A673 (cell line): ENCODE data around the gene LRIF1. TPM values are rescaled to one million over a fixed set of nuclear protein-coding genes. Genes with fewer than 3 reads are reported as not detected.

Experiments
- BruUV-seq: library from RNA; stranded (reverse); fragments of 400-500 nt; replicated peaks from 2 replicates; lab custom pipeline; 2021; lab: Mats Ljungman, UMichigan
- CTCF ChIA-PET: fragments of 300-600 bp; sonication (Branson Sonifier 250); formaldehyde crosslinking; loops from one replicate; lab custom pipeline; 2022; ENCODE audit warnings: antibody characterized with exemption; lab: Charles Lee
- POLR2A ChIA-PET: fragments of 300-600 bp; sonication (Branson Sonifier 250); formaldehyde crosslinking; loops from one replicate; lab custom pipeline; 2022; ENCODE audit warnings: antibody characterized with exemption; ENCODE audit not compliant: low non-redundant PET; lab: Charles Lee
- DNase-seq: peaks from one replicate; pipeline ENCODE4 v3.0.0-alpha.2; 2015; ENCODE audit warnings: low spot score
- H3K27ac ChIP-seq: fragments of 200-600 bp; sonication (generic); 2 replicates; pipeline ENCODE4 v1.5.1; 2016; ENCODE audit warnings: mixed run types, low read depth, mild to moderate bottlenecking, mixed read lengths, antibody characterized with exemption, low read length; ENCODE audit not compliant: poor library complexity, severe bottlenecking
- H3K27me3 ChIP-seq: fragments of 200-600 bp; sonication (generic); replicated peaks from 2 replicates; pipeline ENCODE4 v1.6.1; 2017; ENCODE audit warnings: mixed run types, low read depth, mild to moderate bottlenecking, mixed read lengths, antibody characterized with exemption, low read length; ENCODE audit not compliant: insufficient read depth, poor library complexity
- H3K36me3 ChIP-seq: fragments of 200-600 bp; sonication (generic); 2 replicates; pipeline ENCODE4 v1.6.1; 2016; ENCODE audit warnings: mixed run types, mild to moderate bottlenecking, mixed read lengths, antibody characterized with exemption, low read length; ENCODE audit not compliant: insufficient read depth, poor library complexity, severe bottlenecking
- H3K4me1 ChIP-seq: fragments of 200-600 bp; sonication (generic); 2 replicates; pipeline ENCODE4 v1.6.1; 2017; ENCODE audit warnings: mixed run types, mild to moderate bottlenecking, mixed read lengths, antibody characterized with exemption, low read length; ENCODE audit not compliant: insufficient read depth, poor library complexity, severe bottlenecking
- H3K4me3 ChIP-seq: fragments of 200-600 bp; sonication (generic); 2 replicates; pipeline ENCODE4 v1.5.1; 2016; ENCODE audit warnings: low read depth, mixed run types, mild to moderate bottlenecking, mixed read lengths, low read length; ENCODE audit not compliant: poor library complexity, severe bottlenecking
- H3K9me3 ChIP-seq: fragments of 200-600 bp; sonication (generic); 2 replicates; pipeline ENCODE4 v1.6.1; 2016; ENCODE audit warnings: mixed run types, low read depth, mild to moderate bottlenecking, mixed read lengths, antibody characterized with exemption, low read length; ENCODE audit not compliant: poor library complexity, severe bottlenecking
- EZH2 ChIP-seq: fragments of 200-600 bp; sonication (generic); IDR thresholded peaks from 2 replicates; pipeline ENCODE4 v1.6.1; 2017; ENCODE audit warnings: borderline replicate concordance, low read depth, mild to moderate bottlenecking, mixed read lengths, antibody characterized with exemption, low read length; ENCODE audit not compliant: poor library complexity, severe bottlenecking
- intact Hi-C: fragments of 100-400 bp; cut with micrococcal nuclease; formaldehyde crosslinking; loops from one replicate; pipeline ENCODE4 v1.10.0; 2022; ENCODE audit not compliant: unreplicated experiment
- total RNA-seq: library from RNA; stranded (reverse); gene quantifications from 2 replicates; pipeline ENCODE4 v1.2.3, GENCODE V29; 2021
- TF ChIP-seq, protein P1 (sequence below): fragments of 300-800, 200-600 bp; sonication (generic); conservative IDR thresholded peaks from 2 replicates; pipeline ENCODE4 v1.5.1; 2017; ENCODE audit warnings: low read depth, mild to moderate bottlenecking, antibody characterized with exemption, low read length, moderate library complexity, mixed read lengths

The LRIF1 gene
- total RNA-seq, 1 experiment from 2014 or later: 18.7 TPM

DNA sequence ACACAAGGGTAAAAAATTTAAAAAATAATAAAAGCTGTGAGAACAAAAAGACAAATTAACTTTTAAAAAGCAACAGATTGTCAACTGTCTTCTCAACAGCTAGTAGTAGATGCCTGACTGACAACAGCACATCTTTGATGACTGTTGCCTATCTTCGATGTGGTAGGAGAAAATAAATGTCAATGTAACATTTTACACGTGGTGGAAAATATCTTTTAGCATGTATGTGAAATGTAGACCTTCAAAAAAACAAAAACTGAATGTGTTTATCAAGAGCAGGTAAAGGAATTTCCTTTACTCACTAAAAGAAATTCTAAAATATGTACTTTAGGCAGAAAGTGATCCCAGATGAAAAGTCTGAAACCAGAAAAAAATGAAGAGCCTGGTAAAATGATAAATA is 47.9 kb downstream of the LRIF1 start:
- TF ChIP-seq EZH2: no peak
- TF ChIP-seq, protein P1, sequence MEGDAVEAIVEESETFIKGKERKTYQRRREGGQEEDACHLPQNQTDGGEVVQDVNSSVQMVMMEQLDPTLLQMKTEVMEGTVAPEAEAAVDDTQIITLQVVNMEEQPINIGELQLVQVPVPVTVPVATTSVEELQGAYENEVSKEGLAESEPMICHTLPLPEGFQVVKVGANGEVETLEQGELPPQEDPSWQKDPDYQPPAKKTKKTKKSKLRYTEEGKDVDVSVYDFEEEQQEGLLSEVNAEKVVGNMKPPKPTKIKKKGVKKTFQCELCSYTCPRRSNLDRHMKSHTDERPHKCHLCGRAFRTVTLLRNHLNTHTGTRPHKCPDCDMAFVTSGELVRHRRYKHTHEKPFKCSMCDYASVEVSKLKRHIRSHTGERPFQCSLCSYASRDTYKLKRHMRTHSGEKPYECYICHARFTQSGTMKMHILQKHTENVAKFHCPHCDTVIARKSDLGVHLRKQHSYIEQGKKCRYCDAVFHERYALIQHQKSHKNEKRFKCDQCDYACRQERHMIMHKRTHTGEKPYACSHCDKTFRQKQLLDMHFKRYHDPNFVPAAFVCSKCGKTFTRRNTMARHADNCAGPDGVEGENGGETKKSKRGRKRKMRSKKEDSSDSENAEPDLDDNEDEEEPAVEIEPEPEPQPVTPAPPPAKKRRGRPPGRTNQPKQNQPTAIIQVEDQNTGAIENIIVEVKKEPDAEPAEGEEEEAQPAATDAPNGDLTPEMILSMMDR: no peak
- ChIA-PET CTCF (no interaction called here), POLR2A (no interaction called here)
- no peak overlapping the region for H3K4me3 ChIP-seq
- no peaks in the 10 kb centered on the region for H3K36me3 ChIP-seq
- H3K27ac ChIP-seq: no peak overlapping the region
- H3K27me3 ChIP-seq: no peaks in the 10 kb centered on the region
- intact Hi-C loops: no loop called here
- BruUV-seq: no TSS peak
- peaks cover 9% of the 10 kb centered on the region for H3K4me1 ChIP-seq
- DNase-seq: no peak
- H3K9me3 ChIP-seq: peaks cover 6% of the 10 kb centered on the region

- intact Hi-C loops: no loop called here
- no peak overlapping the region for H3K4me3 ChIP-seq
- no TSS peak for BruUV-seq
- no peak for DNase-seq
- H3K27ac ChIP-seq: no peak overlapping the region
- H3K9me3 ChIP-seq: peaks cover 6% of the 10 kb centered on the region
- ChIA-PET POLR2A (no interaction called here), CTCF (no interaction called here)
- no peaks in the 10 kb centered on the region for H3K36me3 ChIP-seq
- no peak for TF ChIP-seq EZH2
- TF ChIP-seq, protein P1: no peak
- no peaks in the 10 kb centered on the region for H3K27me3 ChIP-seq
- peaks cover 9% of the 10 kb centered on the region for H3K4me1 ChIP-seq
Measured at GRCh38 chr1:110914676-110915075, 49.0 kb downstream of the LRIF1 start.

GRCh38 chr1:110912784-110913183 is 50.9 kb downstream of the LRIF1 start:
- Histone ChIP-seq H3K9me3 (peaks cover 6% of the 10 kb centered on the region), H3K4me3 (no peak overlapping the region), H3K36me3 (no peaks in the 10 kb centered on the region), H3K27ac (no peak overlapping the region), H3K4me1 (peaks cover 9% of the 10 kb centered on the region), H3K27me3 (no peaks in the 10 kb centered on the region)
- DNase-seq: no peak
- ChIA-PET POLR2A (no interaction called here), CTCF (no interaction called here)
- no peak for TF ChIP-seq EZH2
- TF ChIP-seq, protein P1: no peak
- intact Hi-C loops: no loop called here
- BruUV-seq: no TSS peak
